Measurements from ENCODE around the gene SLFN12L. TPM values are rescaled to one million over a fixed set of nuclear protein-coding genes. Genes with fewer than 3 reads are reported as not detected.

Gene SLFN12L
- total RNA-seq, 1 experiment from 2014 or later, result not detected

- no CpG with 5 or more reads among the region's 1 CpG for WGBS (ENCODE audit: extremely low coverage, insufficient read length, low lambda C conversion rate)
These were observed 84.3 kb downstream of the SLFN12L start for GRCh38 chr17:35453171-35453570.

More at GRCh38 chr17:35453171-35453570, 84.3 kb downstream of the SLFN12L start:
- no peaks in the 10 kb centered on the region for H3K79me1 ChIP-seq (ENCODE audit: insufficient read depth, low read depth, low read length, poor library complexity, severe bottlenecking)
- H2BK20ac ChIP-seq (ENCODE audit: low read depth, low read length, poor library complexity, severe bottlenecking), result no peak overlapping the region
- peaks cover 0 to 5% of the 10 kb centered on the region in 2 experiments; a peak in 1 of 4 replicates for H3K4me1 Mint-ChIP-seq
- no peak overlapping the region for H3K56ac ChIP-seq (ENCODE audit: insufficient read length, low read depth, low read length)
- no peak overlapping the region for H3K23ac ChIP-seq (ENCODE audit: insufficient read length, low read depth, low read length)
- no peak overlapping the region for H4K91ac ChIP-seq (ENCODE audit: insufficient read length, low read depth, low read length)
- no peak overlapping the region for H3K4ac ChIP-seq (ENCODE audit: low read depth, low read length)
- no peak overlapping the region for H2BK5ac ChIP-seq (ENCODE audit: insufficient read length, low read length)
- no peak overlapping the region for H2AK5ac ChIP-seq (ENCODE audit: insufficient read length, low read length)
- H2BK12ac ChIP-seq (ENCODE audit: insufficient read length, low read depth, low read length), result no peak overlapping the region
- peaks cover 90% of the 10 kb centered on the region for H3K27me3 Mint-ChIP-seq (ENCODE audit: low read depth)
- H2AFZ ChIP-seq (ENCODE audit: low read length), result no peak overlapping the region
- no peak overlapping the region for H3K9ac ChIP-seq (ENCODE audit: extremely low read depth, insufficient read length, low read length)
- H3K4me3 Mint-ChIP-seq, result no peak overlapping the region
- H4K20me1 ChIP-seq (ENCODE audit: control insufficient read depth, insufficient read depth, insufficient read length), result no peaks in the 10 kb centered on the region
- TF ChIP-seq, protein P1, sequence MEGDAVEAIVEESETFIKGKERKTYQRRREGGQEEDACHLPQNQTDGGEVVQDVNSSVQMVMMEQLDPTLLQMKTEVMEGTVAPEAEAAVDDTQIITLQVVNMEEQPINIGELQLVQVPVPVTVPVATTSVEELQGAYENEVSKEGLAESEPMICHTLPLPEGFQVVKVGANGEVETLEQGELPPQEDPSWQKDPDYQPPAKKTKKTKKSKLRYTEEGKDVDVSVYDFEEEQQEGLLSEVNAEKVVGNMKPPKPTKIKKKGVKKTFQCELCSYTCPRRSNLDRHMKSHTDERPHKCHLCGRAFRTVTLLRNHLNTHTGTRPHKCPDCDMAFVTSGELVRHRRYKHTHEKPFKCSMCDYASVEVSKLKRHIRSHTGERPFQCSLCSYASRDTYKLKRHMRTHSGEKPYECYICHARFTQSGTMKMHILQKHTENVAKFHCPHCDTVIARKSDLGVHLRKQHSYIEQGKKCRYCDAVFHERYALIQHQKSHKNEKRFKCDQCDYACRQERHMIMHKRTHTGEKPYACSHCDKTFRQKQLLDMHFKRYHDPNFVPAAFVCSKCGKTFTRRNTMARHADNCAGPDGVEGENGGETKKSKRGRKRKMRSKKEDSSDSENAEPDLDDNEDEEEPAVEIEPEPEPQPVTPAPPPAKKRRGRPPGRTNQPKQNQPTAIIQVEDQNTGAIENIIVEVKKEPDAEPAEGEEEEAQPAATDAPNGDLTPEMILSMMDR (conservative IDR thresholded peaks at IDR 0.05), result no peak
- H3K4me2 ChIP-seq (ENCODE audit: insufficient read depth, insufficient read length, low read length), result no peak overlapping the region
- no peak overlapping the region for H4K8ac ChIP-seq (replicated peaks; ENCODE audit: insufficient read length, low read depth, low read length)
- H3K4me1 ChIP-seq (ENCODE audit: insufficient read depth, low read length), result no peaks in the 10 kb centered on the region
- no peak overlapping the region for H3T11ph ChIP-seq (ENCODE audit: low read length)
- no peak overlapping the region for H2BK120ac ChIP-seq (ENCODE audit: low read depth, low read length, poor library complexity, severe bottlenecking)
- H3K9me3 ChIP-seq (ENCODE audit: control insufficient read depth, low read depth, low read length), result no peaks in the 10 kb centered on the region
- H3K27ac Mint-ChIP-seq, result no peak overlapping the region
- peaks cover 0 to under 1% (median 0%) of the 10 kb centered on the region in 3 experiments; a peak in 1 of 7 replicates for H3K36me3 Mint-ChIP-seq (ENCODE audit: insufficient read depth in 1 of 3, low read depth in 3 of 3)
- no peak overlapping the region for H2BK15ac ChIP-seq (ENCODE audit: low read depth, low read length)
- H3K23me2 ChIP-seq (ENCODE audit: insufficient read length, low read depth, low read length, poor library complexity, severe bottlenecking), result peaks cover 11% of the 10 kb centered on the region
- no peaks in the 10 kb centered on the region for H3K79me2 ChIP-seq (ENCODE audit: insufficient read depth, low read length)
- no peak overlapping the region for H3K27ac ChIP-seq (ENCODE audit: insufficient read length, low read depth, low read length)
- H3K14ac ChIP-seq (ENCODE audit: insufficient read depth, low read length), result no peak overlapping the region
- H3K27me3 ChIP-seq (ENCODE audit: insufficient read depth, low read length), result peaks cover 12% of the 10 kb centered on the region; the same call in 1 of the 2 replicates
- no peak overlapping the region for H4K5ac ChIP-seq (ENCODE audit: insufficient read length, low read depth, low read length)
- no peak overlapping the region for H3K18ac ChIP-seq (ENCODE audit: insufficient read length, low read depth, low read length)
- H3K9me3 Mint-ChIP-seq, result peaks cover 2 to 4% of the 10 kb centered on the region in 2 experiments; a peak in 2 of 5 replicates
- no peak for DNase-seq
